Measurements from ENCODE around the gene SYT3.
A peak's percentile ranks its signal among the peaks of the same experiment; 100 is the strongest.
"Not testable (repeated sequence)": the region's sequence is repeated elsewhere in the genome, so short reads cannot be mapped to it uniquely, and the experiment has no call there.

SYT3 gene

GRCh38 chr19:50636317-50637085 is 3.2 kb downstream of the SYT3 start:
- DNase-seq (ENCODE audit: low spot score): no peak

- no peak for DNase-seq (ENCODE audit: low spot score)
Observed at GRCh38 chr19:50633973-50634372, 5.7 kb downstream of the SYT3 start.

- no peak for DNase-seq (ENCODE audit: low spot score)
Observed at GRCh38 chr19:50633359-50633758, 6.3 kb downstream of the SYT3 start.

GRCh38 chr19:50632151-50632835 is 7.4 kb downstream of the SYT3 start:
- no peak for DNase-seq (ENCODE audit: low spot score)

GRCh38 chr19:50629801-50630200 is 9.9 kb downstream of the SYT3 start:
- no peak for DNase-seq (ENCODE audit: low spot score)

- no peak for DNase-seq (ENCODE audit: low spot score)
Observed at GRCh38 chr19:50629194-50629593, 10.5 kb downstream of the SYT3 start.

- no peak for DNase-seq (ENCODE audit: low spot score)
Observed at GRCh38 chr19:50628551-50628950, 11.1 kb downstream of the SYT3 start.

- no peak for DNase-seq (ENCODE audit: low spot score)
Observed at GRCh38 chr19:50628146-50628545, 11.5 kb downstream of the SYT3 start.

GRCh38 chr19:50626795-50627194 is 12.9 kb downstream of the SYT3 start:
- no peak for DNase-seq (ENCODE audit: low spot score)

GRCh38 chr19:50626011-50626410 is 13.7 kb downstream of the SYT3 start:
- no peak for DNase-seq (ENCODE audit: low spot score)

- no peak for DNase-seq (ENCODE audit: low spot score)
Observed at GRCh38 chr19:50624949-50625600, 14.6 kb downstream of the SYT3 start.

GRCh38 chr19:50620394-50620906 is 19.2 kb downstream of the SYT3 start:
- DNase-seq (ENCODE audit: low spot score): not testable (repeated sequence)

GRCh38 chr19:50619184-50619583 is 20.5 kb downstream of the SYT3 start:
- not testable (repeated sequence) for DNase-seq (ENCODE audit: low spot score)

- DNase-seq (ENCODE audit: low spot score): not testable (repeated sequence)
Observed at GRCh38 chr19:50618379-50618778, 21.3 kb downstream of the SYT3 start.

GRCh38 chr19:50612504-50613404 is 26.9 kb downstream of the SYT3 start:
- not testable (repeated sequence) for DNase-seq (ENCODE audit: low spot score)

GRCh38 chr19:50607874-50608785 is 31.6 kb downstream of the SYT3 start:
- peak; percentile 49 for DNase-seq (ENCODE audit: low spot score)

GRCh38 chr19:50607388-50607787 is 32.3 kb downstream of the SYT3 start:
- DNase-seq (ENCODE audit: low spot score): no peak

GRCh38 chr19:50606059-50606836 is 33.4 kb downstream of the SYT3 start:
- not testable (repeated sequence) for DNase-seq (ENCODE audit: low spot score)

GRCh38 chr19:50604264-50605073 is 35.2 kb downstream of the SYT3 start:
- DNase-seq (ENCODE audit: low spot score): not testable (repeated sequence)

Data from AG08395 (cell line).